Hair follicular keratinocyte (primary cell): ENCODE measurements around the gene SCOC. TPM values are rescaled to one million over a fixed set of nuclear protein-coding genes. Genes with fewer than 3 reads are reported as not detected.

Experiments
- total RNA-seq: library from RNA; depleted of rRNA; stranded (reverse); fragments of >200 nt; gene quantifications from 2 replicates; pipeline ENCODE4 v1.2.3, GENCODE V29; 2015

SCOC gene
- 66.4 and 72.4 TPM in 2 replicates for total RNA-seq

DNA sequence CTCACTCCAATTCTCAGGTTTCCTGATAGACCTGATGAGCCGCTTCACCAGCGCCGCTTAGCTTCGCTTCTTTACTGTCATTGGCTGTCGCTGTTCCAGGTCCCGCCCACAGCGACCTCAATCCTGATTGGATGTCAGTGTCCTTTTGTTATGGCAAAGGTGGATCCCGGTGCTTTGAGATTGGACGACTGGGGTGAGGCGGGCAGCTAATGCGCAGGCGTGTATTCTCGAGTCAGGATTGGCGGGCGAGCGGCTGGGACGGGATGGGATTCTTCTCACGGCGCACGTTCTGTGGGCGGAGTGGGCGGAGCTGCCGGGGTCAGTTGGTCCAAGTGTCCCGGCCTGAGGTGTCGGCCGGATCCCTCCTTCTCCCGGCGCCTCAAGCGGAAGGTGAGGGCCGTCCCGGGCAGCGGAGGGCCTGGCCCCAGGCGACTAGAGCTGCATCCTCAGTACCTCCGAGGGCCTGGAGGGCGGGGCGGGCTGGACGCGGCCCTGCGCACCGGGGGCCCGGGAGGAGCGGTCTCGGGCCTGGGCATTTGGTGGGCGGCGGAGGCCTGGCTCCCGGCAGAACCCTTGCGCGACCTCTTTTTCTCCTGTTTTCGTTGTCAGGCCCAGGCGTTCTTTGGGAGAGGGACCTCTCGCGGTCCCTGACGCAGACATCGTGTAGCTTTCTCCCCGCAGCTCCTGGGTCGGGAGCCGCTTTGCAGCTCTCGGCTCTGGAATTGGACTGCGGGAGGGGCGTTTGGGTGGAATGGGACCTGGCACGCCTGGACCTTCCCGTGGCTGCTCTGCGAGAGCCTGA lies at the start of gene SCOC:
Gene SCOC, plus strand, starts transcription at position 319 of the 802 bp plus-strand sequence. CDS start 5,525 bp downstream, outside the sequence.

DNA sequence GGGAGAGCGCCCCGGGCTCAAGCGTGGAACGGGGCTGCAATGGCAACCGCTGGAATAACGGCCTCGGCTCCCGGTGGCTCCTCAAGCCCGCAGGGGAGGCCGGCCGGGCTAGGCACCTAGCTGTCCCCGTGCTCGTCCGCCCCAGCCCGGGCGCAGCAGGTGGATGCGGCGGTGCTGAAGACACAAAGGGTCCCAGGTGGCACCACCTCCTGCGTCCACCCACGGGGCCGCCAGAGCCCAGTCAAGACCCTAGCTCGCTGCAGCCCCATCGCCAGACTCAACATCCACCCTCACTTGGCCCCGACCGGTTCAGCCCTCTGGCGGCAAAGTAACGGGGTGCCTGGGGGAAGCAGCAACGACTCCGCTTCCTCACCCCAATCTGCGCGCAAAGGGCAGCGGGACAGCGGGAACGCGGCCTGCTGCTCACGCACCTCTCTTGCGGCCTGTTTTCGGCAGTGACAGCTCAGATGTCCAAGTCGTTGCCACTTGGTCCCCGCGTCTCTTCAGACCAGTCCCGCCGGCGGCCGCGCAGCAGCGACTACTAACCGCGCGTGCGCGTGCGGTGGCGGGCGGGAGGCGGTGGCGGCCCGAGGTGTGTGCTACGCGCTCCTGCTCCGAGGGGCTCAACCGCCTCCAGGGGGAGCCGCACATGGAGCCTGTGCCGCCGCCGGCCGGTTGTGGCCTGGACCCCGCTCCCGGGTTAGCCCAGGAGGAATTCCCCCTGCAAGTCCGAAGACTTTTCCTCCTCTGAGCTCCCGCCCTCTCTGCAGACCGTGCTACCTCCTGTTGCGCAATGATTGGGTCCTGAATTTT lies 53.9 kb downstream of the SCOC start, which contains the start of gene CLGN:
Gene CLGN, minus strand, starts transcription at position 543 of the 813 bp plus-strand sequence. CDS start 14,570 bp downstream, outside the sequence.

Other genes starting within 250 kb of the SCOC start
- gene MAML3, start 219.5 kb upstream of the SCOC start, total RNA-seq: 0.27 and 3.7 TPM in 2 replicates
- 0.15 and 0.78 TPM in 2 replicates for gene CLGN, start 54.0 kb downstream of the SCOC start, total RNA-seq
- not detected in 2 replicates for gene MGAT4D, start 124.6 kb downstream of the SCOC start, total RNA-seq
- gene ELMOD2, start 150.5 kb downstream of the SCOC start, total RNA-seq: 17.6 and 18.5 TPM in 2 replicates
- not detected in 2 replicates for gene UCP1, start 195.3 kb downstream of the SCOC start, total RNA-seq